Kidney epithelial cell (primary cell): ENCODE results near the gene MCM3. TPM values are rescaled to one million over a fixed set of nuclear protein-coding genes. Genes with fewer than 3 reads are reported as not detected.

Experiments used
- DNase-seq: peaks from one replicate; pipeline ENCODE4 v3.0.0-alpha.2; 2010; ENCODE audit warnings: low read depth
- H3K27me3 ChIP-seq: 2 replicates; pipeline ENCODE4 v1.6.0; 2011; ENCODE audit warnings: low read length; ENCODE audit not compliant: control insufficient read depth, insufficient read depth
- H3K36me3 ChIP-seq: 2 replicates; pipeline ENCODE4 v1.5.1; 2011; ENCODE audit warnings: low read length; ENCODE audit not compliant: control insufficient read depth, insufficient read depth
- H3K4me3 ChIP-seq: 2 replicates; pipeline ENCODE4 v1.5.1; 2011; ENCODE audit warnings: low read depth, mild to moderate bottlenecking, control low read depth, low read length
- total RNA-seq: library from RNA; depleted of rRNA; stranded (reverse); fragments of >200 nt; gene quantifications from 2 replicates; pipeline ENCODE4 v1.2.3, GENCODE V29; 2015
- TF ChIP-seq, protein P1 (sequence below): IDR thresholded peaks from 2 replicates; pipeline ENCODE4 v1.5.1; 2011; ENCODE audit warnings: mild to moderate bottlenecking, moderate library complexity, low read length, control low read depth, inconsistent platforms; ENCODE audit not compliant: insufficient read depth, poor library complexity, severe bottlenecking

MCM3 gene
- total RNA-seq, result 37.1 and 38.6 TPM in 2 replicates

DNA sequence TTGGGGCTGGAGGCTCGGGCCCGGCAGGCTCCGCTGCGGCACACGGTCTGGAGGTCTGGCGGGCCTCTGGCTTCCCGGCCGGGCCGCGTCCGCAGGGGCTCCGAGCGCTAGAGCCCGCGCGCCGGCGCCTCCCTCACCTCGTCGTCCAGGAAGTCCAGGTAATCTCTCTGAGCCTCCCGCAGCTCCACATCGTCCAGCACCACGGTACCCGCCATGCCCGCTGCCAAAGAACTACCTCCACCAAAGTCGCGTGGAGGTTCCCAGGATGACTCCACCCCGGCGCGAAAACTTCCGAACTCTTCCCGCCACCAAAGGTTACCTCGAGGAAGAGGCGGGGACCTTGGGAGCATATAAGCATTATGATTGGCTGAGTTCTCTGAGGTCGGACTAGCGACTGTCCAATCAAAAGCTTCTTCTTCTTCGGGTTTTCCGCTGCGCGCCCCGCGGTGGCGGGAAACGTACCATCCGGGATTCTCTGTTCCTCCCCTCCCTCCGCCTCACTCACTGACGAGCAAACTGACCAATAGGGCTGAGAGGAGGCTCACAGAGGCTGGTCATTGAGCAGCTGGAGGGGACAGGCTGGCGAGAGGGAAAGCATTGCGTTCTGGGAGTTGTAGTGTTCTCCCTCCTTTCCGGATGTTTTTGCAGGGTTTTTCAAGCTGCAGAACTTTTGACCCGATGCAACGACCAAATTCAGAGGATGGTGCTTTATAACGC, at the start of gene MCM3:
Gene MCM3 (minus strand): TSS at position 283 of the 717 bp plus-strand sequence. CDS start 68 bp downstream, at position 215.
- Histone ChIP-seq H3K36me3 (no peaks in the 10 kb centered on the region), H3K4me3 (peak within 1 kb of the TSS; percentile 63), H3K27me3 (no peaks in the 10 kb centered on the region)
- TF ChIP-seq, protein P1, sequence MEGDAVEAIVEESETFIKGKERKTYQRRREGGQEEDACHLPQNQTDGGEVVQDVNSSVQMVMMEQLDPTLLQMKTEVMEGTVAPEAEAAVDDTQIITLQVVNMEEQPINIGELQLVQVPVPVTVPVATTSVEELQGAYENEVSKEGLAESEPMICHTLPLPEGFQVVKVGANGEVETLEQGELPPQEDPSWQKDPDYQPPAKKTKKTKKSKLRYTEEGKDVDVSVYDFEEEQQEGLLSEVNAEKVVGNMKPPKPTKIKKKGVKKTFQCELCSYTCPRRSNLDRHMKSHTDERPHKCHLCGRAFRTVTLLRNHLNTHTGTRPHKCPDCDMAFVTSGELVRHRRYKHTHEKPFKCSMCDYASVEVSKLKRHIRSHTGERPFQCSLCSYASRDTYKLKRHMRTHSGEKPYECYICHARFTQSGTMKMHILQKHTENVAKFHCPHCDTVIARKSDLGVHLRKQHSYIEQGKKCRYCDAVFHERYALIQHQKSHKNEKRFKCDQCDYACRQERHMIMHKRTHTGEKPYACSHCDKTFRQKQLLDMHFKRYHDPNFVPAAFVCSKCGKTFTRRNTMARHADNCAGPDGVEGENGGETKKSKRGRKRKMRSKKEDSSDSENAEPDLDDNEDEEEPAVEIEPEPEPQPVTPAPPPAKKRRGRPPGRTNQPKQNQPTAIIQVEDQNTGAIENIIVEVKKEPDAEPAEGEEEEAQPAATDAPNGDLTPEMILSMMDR, result no peak
- DNase-seq, result peak; percentile 99

GRCh38 chr6:52333840-52334200, 49.3 kb upstream of the MCM3 start:
- no peak for DNase-seq
- TF ChIP-seq, protein P1, result no peak
- Histone ChIP-seq H3K36me3 (no peaks in the 10 kb centered on the region), H3K4me3 (no peak overlapping the region), H3K27me3 (no peaks in the 10 kb centered on the region)

GRCh38 chr6:52331793-52332457, 47.4 kb upstream of the MCM3 start:
- H3K4me3 ChIP-seq, result no peak overlapping the region
- H3K36me3 ChIP-seq, result no peaks in the 10 kb centered on the region
- no peak for DNase-seq
- TF ChIP-seq, protein P1, result no peak
- no peaks in the 10 kb centered on the region for H3K27me3 ChIP-seq

DNA sequence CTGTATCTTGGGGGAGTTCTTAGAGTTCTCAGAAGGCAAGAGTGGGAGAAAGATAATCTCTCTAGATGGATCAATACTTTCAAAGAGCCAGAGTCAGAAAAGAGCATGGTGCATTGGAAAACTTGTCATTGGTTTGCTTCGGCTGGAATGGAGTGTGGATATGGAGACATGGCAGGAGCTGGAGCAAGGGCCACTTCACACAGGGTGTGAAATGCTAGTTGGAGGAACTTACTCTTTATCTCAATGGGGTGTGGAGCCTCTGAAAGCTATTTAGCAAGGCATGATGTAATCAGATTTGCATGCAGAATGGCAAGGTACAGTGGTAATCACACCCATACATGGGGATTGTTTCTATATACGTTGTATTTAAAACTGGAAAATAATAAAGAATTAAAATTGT, 45.9 kb upstream of the MCM3 start:
- TF ChIP-seq, protein P1, result no peak
- Histone ChIP-seq H3K36me3 (no peaks in the 10 kb centered on the region), H3K27me3 (no peaks in the 10 kb centered on the region), H3K4me3 (no peak overlapping the region)
- DNase-seq, result no peak

DNA sequence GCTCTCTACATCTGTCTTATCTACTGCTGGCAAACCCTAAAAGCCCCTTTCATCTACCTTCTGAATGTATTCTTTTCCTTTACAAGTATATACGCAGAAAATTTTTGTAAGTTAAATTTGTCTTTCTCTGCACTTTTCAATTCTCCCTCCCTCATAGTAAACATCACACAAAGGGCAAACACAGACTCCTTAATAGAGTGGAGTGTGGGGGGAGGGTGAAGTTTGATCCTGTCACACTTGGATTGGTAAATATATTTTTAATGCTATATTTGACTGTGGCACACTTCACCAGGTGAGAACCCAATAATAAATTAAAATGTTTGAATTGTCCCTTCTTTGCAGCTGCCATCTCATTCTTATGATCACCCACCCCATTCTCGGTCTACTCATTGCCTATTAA, 44.2 kb upstream of the MCM3 start:
- Histone ChIP-seq H3K4me3 (no peak overlapping the region), H3K27me3 (no peaks in the 10 kb centered on the region), H3K36me3 (no peaks in the 10 kb centered on the region)
- TF ChIP-seq, protein P1, result no peak
- DNase-seq, result no peak
